ENCODE data around the gene PTTG2.
"Not testable (repeated sequence)": the region's sequence is repeated elsewhere in the genome, so short reads cannot be mapped to it uniquely, and the experiment has no call there.

Gene PTTG2

DNA sequence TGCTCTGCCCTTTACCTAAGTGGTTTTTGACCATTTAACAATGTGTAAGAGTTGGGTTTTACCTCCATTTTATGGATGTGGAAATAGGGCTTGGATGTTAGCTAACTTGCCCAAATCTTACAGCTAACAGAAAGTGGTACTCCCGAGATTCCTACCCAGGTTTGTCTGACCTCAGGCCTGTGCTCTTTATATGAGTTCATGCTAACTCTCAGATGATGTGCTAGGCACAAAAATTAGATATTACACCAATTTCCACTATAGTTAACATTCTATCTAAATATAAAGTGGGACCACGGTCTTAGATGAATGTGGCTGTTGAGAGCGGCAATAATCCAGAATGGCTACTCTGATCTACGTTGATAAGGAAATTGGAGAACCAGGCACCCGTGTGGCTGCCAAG is at the start of gene PTTG2:
Gene PTTG2 (plus strand): TSS at position 301 of the 400 bp plus-strand sequence. CDS start 37 bp downstream, at position 338.
- TF ChIP-seq, protein P1, sequence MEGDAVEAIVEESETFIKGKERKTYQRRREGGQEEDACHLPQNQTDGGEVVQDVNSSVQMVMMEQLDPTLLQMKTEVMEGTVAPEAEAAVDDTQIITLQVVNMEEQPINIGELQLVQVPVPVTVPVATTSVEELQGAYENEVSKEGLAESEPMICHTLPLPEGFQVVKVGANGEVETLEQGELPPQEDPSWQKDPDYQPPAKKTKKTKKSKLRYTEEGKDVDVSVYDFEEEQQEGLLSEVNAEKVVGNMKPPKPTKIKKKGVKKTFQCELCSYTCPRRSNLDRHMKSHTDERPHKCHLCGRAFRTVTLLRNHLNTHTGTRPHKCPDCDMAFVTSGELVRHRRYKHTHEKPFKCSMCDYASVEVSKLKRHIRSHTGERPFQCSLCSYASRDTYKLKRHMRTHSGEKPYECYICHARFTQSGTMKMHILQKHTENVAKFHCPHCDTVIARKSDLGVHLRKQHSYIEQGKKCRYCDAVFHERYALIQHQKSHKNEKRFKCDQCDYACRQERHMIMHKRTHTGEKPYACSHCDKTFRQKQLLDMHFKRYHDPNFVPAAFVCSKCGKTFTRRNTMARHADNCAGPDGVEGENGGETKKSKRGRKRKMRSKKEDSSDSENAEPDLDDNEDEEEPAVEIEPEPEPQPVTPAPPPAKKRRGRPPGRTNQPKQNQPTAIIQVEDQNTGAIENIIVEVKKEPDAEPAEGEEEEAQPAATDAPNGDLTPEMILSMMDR (IDR thresholded peaks at IDR 0.05; ENCODE audit: insufficient read depth, low read depth, low read length, missing control alignments) = no peak
- no peak within 1 kb of the TSS for H3K4me3 ChIP-seq (ENCODE audit: low read depth, low read length)
- DNase-seq (ENCODE audit: low read depth) = no peak

DNA sequence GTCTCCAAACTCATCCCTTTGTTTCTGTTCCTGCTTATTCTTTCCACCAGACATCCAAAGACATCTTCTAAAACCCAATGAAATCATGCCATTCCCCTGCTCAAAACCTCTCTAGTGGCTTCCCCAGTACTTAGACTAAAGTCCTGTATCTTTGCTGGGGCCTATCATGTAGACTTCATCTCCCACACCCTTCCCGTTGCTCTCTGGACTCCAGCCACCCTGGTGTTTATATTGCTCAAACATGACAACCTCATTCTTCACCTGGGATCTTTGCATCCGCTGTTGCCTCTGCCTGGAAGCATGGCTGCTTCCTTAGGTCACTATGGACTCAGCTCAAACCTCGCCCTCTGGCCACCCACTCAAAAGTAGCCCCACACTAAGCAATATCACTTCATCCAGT is 45.7 kb upstream of the PTTG2 start:
- TF ChIP-seq, protein P1 (IDR thresholded peaks at IDR 0.05; ENCODE audit: insufficient read depth, low read depth, low read length, missing control alignments) = no peak
- no peak for DNase-seq (ENCODE audit: low read depth)

DNA sequence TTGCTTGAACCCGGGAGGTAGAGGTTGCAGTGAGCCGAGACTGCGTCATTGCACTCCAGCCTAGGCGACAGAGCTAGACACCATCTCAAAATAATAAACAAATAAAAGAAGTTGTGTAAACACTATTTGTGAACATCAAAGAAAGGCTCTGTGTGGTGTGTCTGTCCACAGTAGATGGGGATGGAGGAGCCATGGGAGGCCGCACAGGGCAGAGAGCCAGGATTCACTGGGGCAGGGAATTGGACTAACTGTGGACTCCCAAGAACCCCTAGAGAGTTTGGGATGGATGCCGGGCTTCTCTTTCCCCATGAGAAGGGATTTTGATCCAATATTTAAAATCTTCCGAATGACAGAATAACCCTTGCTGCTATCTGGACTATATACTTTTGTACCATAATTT is 42.8 kb upstream of the PTTG2 start:
- no peak for DNase-seq (ENCODE audit: low read depth)
- TF ChIP-seq, protein P1 (IDR thresholded peaks at IDR 0.05; ENCODE audit: insufficient read depth, low read depth, low read length, missing control alignments) = no peak
- no peak overlapping the region for H3K4me3 ChIP-seq (ENCODE audit: low read depth, low read length)

More for the DNA sequence above, 45.7 kb upstream of the PTTG2 start:
- H3K4me3 ChIP-seq (ENCODE audit: low read depth, low read length) = no peak overlapping the region

DNA sequence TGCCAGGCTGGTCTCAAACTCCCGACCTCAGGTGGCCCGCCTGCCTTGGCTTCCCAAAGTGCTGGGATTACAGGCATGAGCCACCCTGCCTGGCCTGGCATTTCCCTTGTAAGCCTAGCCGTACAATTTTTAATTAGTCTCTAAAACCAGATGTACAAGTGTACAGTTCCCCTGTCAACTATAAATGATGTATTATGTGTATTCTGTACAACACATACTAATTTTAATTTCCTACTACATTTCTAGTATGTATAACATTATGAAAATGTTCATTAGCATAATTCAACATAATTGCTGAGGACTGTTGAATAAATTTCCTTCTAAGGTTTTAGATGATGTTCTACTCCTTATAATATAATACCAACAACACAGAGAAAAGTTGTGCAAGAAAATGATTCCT is 41.5 kb upstream of the PTTG2 start:
- no peak for DNase-seq (ENCODE audit: low read depth)
- no peak overlapping the region for H3K4me3 ChIP-seq (ENCODE audit: low read depth, low read length)
- TF ChIP-seq, protein P1 (IDR thresholded peaks at IDR 0.05; ENCODE audit: insufficient read depth, low read depth, low read length, missing control alignments) = no peak

DNA sequence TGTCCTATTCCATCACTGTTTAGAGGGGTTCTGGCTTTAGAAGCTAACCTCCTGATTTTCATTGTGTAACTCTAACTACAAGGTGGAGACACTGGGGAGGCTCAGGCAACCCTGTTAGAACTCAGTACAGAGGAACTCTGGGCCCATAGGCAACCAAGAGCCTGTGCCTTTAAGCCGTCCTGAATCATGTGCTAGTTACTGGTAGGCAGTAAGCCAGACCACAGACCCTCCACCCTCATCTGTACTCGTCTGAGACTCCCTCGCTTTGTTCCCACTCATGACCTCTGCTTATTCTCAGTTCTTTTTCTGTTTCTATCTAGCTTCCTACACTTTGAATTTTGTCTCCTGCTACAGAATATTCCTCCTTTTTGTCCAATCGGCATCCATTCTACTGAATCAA is 37.9 kb upstream of the PTTG2 start:
- TF ChIP-seq, protein P1 (IDR thresholded peaks at IDR 0.05; ENCODE audit: insufficient read depth, low read depth, low read length, missing control alignments) = no peak
- H3K4me3 ChIP-seq (ENCODE audit: low read depth, low read length) = no peak overlapping the region
- no peak for DNase-seq (ENCODE audit: low read depth)

DNA sequence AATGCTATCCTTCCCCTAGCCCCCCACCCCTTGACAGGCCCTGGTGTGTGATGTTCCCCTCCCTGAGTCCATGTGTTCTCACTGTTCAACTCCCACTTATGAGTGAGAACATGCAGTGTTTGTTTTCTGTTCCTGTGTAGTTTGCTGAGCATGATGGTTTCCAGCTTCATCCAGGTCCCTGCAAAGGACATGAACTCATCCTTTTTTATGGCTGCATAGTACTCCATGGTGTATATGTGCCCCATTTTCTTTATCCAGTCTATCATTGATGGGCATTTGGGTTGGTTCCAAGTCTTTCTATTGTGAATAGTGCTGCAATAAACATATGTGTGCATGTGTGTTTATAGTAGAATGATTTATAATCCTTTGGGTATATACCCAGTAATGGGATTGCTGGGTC is 37.1 kb upstream of the PTTG2 start:
- not testable (repeated sequence) for DNase-seq (ENCODE audit: low read depth)

DNA sequence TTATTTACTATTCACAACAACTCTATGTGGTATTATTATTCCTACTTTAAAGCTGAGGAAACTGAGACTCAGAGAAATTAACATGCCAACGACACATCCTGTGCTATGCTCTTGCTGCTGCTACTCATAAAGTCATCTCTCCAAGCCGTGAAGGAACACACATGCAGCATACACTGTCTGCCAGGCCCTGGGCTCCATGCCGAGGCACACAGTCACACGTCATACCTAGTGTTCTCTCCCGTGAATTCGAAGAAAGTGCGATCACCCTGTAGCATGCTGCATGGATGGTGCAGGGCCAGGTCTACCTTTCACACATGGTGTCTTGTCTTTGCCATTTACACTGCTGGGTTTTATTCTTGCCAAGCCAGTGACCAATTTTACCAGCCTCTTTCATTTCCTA is 35.3 kb upstream of the PTTG2 start:
- H3K4me3 ChIP-seq (ENCODE audit: low read depth, low read length) = no peak overlapping the region
- TF ChIP-seq, protein P1 (IDR thresholded peaks at IDR 0.05; ENCODE audit: insufficient read depth, low read depth, low read length, missing control alignments) = no peak
- DNase-seq (ENCODE audit: low read depth) = no peak

More for the DNA sequence above, 37.1 kb upstream of the PTTG2 start:
- H3K4me3 ChIP-seq (ENCODE audit: low read depth, low read length) = not testable (repeated sequence)
